Measurements from ENCODE around the gene SYT7.
A peak's percentile ranks its signal among the peaks of the same experiment; 100 is the strongest.

Gene SYT7

GRCh38 chr11:61522881-61523280 is 58.0 kb downstream of the SYT7 start:
- no peak for DNase-seq (ENCODE audit: insufficient read length, low spot score)
- no peak for FAIRE-seq

- no peak for DNase-seq (ENCODE audit: insufficient read length, low spot score)
- FAIRE-seq: no peak
Observed at GRCh38 chr11:61518032-61518795, 62.7 kb downstream of the SYT7 start.

DNA sequence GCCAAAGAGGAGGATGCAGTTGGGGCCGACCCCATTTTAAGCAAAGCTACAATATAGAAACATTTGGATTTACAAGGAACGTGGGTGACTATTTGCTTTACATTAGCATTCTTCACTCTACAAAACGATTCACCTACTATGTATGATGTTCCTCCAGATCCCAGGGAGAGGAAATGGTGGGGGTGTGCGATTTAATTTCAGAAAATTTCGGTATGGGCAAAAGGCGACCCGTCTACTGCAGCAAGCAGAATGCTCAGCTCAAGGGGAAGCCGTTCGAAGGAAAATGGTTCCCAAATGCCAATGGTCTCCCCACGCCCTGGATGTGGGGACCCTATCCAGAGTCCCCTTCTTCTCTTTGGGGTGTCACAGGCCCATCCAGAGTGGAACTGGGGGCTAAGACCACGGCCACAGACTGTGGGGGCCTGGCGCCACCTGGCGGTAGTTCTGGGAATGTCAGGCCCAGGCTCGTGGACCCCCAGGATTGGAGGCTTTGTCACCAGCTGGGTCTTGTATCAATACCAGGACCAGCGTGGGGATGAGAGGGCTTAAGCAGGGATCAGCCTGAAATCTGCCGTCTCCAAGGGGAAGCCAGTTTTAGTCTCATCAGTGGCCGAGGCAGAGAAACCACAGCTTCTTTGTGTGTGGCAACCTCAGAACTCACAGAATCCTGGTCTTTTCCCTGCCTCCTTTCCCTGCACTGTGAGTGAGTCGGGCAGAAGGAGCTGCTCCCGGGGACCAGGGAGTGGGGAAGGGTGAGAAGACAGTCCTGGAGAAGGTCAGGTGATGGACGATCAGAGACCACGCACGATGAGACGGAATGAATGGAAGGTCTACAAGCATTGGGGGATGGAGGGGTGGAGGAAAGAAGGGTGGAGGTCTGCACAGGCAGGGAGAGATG is 64.0 kb downstream of the SYT7 start:
- DNase-seq (ENCODE audit: insufficient read length, low spot score) (peak; percentile 77), FAIRE-seq (no peak)

- no peak for DNase-seq (ENCODE audit: insufficient read length, low spot score)
Observed at GRCh38 chr11:61516191-61516590, 64.7 kb downstream of the SYT7 start.

DNA sequence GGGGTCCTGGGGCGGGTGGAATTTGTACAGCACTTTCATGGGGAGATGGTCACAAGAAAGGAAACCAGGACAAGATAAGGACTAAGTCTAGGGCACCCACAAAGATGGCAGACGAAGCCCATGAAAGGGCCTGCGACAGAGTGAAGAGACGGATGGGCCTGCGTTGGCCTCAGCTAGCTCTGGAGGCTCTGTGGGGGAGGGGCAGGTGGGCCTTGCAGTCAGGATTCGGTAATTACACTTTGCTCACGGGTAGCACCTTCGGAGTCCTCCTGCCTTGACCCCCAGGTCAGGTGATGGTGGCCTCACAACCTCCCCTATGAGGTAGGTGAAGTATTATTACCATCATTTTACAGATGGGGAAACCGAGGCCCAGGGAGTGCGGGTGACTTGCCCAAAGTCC is 65.2 kb downstream of the SYT7 start:
- DNase-seq (ENCODE audit: insufficient read length, low spot score) (no peak), FAIRE-seq (no peak)

More at GRCh38 chr11:61516191-61516590, 64.7 kb downstream of the SYT7 start:
- FAIRE-seq: no peak

DNA sequence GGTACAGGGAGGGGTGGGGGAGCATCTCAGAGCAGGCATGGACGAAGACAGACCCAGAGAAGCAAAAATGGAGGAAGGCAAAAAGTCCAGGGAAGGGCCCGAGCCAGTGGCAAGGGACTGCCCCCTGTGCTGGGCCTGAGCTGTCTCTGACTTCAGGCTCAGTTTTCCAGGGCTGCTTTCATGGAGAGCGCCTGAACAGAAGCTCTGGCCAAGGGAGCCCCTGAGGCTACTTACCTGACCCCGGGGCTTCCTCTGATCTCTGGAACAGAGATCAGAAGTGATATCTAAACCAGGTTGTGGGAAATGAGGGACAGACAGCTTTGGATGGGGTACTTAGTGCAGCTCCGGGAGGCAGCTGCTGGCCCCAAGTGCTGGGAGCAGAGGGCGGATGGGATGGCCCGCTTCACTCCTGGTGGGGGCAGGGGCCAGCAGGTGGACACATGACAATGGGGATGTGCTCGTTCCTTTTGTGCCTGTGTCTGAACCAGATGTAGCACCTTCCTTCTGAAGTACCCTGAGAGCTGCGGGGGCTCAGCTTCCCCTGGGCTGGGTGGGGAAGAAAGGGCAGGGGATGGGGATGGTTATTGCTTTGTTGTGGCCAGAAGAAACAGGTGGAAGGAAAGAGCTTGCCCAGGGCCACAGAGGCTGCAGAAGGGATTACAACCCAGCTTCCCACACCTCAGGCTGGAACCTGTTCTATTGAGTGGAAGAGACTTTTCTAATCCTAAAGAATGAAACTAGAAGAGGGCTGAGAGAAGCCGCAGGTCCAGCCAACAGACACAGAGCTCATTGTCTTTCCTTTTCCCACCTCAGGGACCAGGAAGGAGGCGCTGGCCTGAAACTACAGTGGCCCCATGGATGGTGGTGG is 66.6 kb downstream of the SYT7 start:
- no peak for DNase-seq (ENCODE audit: insufficient read length, low spot score)
- no peak for FAIRE-seq

DNA sequence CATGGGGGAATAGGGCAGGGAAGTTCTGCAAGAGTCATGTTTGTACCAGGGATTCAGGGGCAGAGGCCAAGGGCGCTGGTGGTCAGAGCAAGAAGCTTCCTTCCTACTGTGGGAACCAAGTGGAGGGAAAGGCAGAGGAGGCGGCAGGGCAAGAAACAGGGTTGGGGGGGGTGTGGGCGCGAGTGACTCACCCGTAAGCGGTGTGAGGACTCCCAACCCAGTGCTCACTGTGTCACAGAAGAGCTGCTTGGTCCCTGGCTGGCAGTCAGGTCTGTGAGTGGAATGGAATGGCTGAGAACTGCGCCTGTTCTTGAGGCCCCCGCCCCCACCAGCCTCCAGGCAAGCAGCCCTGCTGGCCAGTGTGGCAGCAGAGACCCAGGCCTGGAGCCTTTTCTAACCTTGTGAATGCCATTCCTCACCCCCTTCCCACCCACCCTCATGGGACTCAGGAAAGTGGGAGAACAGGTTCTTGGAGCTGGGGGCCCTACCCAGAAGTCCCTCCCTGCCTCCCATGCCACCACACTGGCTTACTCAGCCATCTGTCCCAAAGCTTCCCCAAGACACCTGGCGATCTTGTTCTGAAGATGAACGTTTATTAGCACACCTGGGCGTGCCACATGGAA is 67.6 kb downstream of the SYT7 start:
- DNase-seq (ENCODE audit: insufficient read length, low spot score): no peak
- FAIRE-seq: no peak

GRCh38 chr11:61512435-61512834 is 68.4 kb downstream of the SYT7 start:
- DNase-seq (ENCODE audit: insufficient read length, low spot score): no peak
- FAIRE-seq: no peak

GRCh38 chr11:61511383-61511782 is 69.5 kb downstream of the SYT7 start:
- FAIRE-seq: no peak

DNA sequence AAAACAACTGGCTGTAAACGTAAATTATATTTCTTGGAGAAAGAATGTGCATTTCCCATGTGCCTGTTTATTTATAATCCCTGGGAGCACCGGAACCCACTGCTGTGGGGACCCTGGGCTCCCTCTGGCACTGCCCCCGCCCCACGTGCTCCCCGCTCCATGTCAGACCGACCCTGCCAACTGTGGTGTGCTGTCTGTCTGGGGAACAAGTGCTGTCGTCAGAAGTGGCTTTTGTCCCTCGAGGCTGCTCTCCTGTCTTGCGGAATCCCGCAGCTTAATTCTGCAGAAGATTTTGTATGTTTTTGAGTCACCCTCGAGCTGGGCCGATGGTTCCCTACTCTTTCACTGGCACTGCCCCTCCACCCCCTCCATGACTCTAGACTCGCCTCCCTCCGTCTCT is 69.9 kb downstream of the SYT7 start:
- FAIRE-seq: no peak
- DNase-seq (ENCODE audit: insufficient read length, low spot score): no peak

More at GRCh38 chr11:61511383-61511782, 69.5 kb downstream of the SYT7 start:
- DNase-seq (ENCODE audit: insufficient read length, low spot score): no peak

GRCh38 chr11:61510166-61510919 is 70.5 kb downstream of the SYT7 start:
- DNase-seq (ENCODE audit: insufficient read length, low spot score) (no peak), FAIRE-seq (no peak)

DNA sequence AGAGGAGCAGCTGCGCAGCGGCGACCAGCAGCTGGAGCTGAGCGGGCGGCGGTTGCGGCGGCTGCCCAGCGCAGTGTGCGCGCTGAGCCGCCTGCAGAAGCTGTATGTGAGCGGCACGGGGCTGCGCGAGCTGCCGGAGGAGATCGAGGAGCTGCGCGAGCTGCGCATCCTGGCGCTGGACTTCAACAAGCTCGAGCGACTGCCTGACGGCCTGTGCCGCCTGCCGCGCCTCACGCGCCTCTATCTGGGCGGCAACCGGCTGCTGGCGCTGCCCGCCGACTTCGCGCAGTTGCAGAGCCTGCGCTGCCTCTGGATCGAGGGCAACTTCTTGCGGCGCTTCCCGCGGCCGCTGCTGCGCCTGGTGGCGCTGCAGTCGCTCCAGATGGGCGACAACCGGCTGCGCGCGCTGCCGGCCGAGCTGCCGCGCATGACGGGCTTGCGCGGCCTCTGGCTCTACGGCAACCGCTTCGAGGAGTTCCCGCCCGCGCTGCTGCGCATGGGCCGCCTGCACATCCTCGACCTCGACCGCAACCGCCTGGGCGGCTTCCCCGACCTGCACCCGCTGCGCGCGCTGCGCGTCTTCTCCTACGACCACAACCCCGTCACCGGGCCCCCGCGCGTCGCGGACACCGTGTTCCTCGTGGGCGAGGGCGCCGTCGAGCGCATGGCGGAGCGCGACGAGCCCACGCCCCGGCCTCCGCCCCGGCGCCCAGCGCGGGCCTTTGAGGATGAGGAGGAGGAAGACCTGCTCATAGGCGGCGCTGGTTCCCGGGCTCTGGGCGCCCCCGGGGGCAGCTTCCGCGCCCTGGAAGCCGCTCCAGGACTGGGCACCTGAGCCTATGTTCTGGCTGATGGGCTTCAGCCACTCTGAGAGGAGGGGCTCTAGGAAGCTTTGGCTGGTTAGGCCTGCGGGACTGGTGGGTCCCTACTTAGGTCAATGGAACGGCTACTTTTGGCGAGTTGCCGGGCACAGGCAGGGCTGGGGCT is 71.5 kb downstream of the SYT7 start:
- DNase-seq (ENCODE audit: insufficient read length, low spot score) (peak; percentile 31), FAIRE-seq (no peak)

DNA sequence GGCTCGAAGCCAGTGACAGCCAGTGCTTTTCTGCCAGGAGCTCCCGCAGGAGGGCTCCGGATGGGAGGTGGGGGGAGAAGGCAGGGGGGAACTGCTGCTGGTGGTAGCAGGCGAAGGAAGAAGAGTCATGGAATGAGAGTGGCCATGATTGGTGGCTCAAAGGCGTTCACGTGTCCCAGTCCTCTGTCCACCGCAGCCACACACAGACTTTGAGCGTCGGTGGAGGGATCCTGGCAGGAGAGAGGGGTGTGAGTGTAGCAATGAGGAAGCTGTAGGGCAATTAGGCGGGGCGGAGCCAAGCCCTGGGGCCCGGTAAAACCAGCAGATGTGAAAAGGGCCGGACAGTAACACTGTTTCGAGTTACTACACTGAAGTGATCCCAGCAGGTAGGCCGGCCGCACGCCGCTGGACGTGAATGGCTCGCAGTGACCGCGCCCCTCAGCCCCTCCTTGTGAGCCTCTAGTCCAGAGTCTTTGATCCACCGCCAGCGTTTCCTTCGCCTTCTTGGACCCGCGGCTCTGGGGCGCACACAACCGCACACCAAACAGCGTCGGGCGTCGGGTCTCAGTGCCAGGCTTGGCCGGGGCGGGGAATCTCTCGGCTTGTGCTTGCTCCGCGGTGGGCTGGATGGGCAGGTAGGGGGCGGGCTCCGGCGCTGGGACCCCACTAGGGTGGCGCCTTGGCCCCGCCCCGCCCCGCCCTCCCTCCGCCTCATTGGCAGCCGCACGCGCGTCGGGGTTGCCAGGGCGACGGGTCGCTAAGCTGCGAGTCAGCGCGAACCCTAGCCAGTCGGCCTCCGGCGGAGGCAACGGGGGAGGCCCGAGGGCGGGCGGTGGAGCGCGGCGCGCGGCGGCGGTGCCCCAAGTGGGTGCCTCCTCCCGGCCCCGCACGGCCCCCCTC is 72.7 kb downstream of the SYT7 start, which contains the start of gene LRRC10B:
Gene LRRC10B (plus strand): TSS at position 788 of the 900 bp plus-strand sequence. CDS start 250 bp downstream, outside the sequence.
- DNase-seq (ENCODE audit: insufficient read length, low spot score) (no peak), FAIRE-seq (no peak)

DNA sequence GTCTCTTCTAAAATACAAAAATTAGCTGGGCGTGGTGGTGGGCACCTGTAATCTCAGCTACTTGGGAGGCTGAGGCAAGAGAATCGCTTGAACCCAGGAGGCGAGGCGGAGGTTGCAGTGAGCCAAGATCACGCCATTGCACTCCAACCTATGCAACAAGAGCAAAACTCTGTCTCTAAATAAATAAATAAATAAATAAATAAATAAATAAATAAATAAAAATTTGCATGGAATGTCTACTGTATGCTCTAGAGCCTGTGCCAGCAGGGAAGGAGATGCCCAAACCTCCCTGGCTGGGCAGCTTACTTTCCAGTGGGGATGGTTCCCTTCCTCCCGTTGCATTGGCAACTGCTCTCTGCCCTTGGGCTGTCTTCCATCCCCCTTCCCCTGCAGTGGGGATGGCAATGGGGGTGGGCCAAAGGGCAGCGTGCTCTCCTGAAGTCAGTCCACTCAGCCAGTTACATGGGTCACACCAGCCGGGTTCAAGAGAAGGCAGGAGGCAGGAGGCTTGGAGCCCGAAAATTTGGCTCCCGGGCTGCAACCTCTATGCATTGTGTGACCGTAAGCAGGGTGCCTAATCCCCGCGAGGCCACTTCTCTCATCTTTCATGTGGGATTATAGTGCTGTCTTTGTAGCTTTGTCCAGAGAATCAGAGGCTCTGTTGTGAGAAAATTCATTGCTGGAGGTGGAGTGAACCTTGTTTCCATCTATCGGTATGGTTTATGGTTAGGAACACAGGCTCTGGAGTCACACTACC is 73.7 kb downstream of the SYT7 start:
- FAIRE-seq: no peak
- no peak for DNase-seq (ENCODE audit: insufficient read length, low spot score)

DNA sequence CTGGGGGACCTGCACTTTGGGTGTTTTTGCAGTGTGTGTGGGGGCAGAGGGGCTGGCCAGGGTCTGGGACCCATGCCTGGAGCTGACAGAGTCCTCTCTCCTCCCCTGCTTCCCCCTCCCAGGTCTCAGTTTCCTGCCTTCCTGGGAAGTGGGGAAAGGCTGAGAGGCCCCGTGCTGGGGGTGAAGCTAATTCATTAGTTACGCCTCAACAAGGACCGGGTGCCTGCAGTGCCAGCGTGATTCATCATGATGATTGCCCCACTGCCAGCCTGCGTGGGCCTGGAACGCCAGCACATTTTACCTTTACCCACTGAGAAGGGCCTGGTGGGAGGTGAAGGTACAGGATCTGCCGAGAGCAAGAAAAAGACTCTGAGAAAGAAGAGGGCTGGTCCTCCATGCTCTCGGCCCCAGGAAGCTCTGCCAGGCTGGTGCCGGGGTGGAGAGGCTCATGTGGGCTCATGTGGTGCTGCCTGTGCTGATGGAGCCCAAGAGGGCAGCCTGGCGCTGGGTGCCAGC is 75.2 kb downstream of the SYT7 start:
- no peak for FAIRE-seq
- no peak for DNase-seq (ENCODE audit: insufficient read length, low spot score)

GRCh38 chr11:61505106-61505505 is 75.8 kb downstream of the SYT7 start:
- DNase-seq (ENCODE audit: insufficient read length, low spot score) (no peak), FAIRE-seq (no peak)

Data from HTR-8/SVneo (cell line).